IPS-11a (cell line): ENCODE data around the gene OR14I1.

Experiments
- H3K4me3 ChIP-seq: one replicate; pipeline ENCODE4 v1.5.1; 2013; ENCODE audit warnings: low read depth, low read length, control low read depth

The OR14I1 gene

DNA sequence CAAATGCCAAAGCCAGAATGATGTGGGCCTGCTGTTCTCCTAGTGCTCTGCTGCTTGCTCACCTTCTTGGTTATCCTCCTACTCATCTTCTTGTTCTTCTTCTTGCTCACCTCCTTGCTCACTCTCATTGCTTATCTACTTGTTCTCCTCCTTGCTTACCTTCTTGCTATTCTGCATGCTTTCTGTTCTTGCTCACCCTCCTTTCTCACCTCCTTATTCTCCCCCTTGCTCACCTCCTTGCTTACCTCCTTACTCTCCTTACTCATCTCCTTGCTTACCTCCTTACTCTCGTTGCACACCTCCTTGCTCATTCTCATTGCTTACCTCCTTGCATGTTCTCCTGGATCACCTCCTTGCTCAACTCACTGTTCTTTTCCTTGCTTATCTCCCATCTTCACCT, at the start of gene OR14I1:
TSS of gene OR14I1 (minus strand) at position 53 of the 400 bp plus-strand sequence.
- no peak within 1 kb of the TSS for H3K4me3 ChIP-seq

DNA sequence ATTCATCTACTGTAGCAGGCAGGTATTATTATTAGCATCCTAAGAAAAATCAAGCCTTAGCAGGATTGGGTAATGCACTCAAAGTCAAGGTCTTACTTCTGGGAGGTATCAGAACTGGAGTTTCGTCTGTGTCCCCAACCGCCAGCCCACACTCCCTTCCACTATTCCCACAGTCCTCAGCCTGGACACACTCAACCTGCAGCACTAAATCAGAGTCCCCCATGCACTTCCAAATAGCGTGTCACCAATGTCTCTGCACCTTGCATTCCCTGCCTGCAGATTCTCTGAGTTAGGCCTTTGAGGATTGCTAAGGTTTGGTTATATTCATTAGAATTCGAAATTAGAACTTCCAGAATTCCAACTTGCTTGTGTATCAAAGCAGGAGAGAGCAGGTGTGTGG, 49.1 kb upstream of the OR14I1 start:
- H3K4me3 ChIP-seq, result no peak overlapping the region

DNA sequence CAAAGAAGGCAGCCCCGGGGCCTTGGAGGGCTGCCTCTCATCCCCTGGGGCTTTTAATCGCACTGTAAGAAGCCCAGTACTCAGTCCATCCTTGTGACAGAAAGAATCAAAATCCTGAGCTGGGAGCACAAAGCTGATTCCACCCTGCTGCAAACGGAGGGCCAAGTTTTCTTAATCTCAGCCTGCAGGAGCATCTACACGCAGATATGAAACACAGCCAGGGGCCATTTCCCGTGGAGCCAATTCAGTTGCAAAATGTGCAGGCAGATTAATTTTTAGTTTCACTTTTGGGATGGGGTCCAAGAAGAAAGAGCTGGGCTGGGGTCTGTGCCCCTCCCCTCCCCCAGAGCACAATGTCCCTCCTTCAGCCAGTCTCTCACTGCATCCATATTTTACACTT, 48.6 kb upstream of the OR14I1 start:
- H3K4me3 ChIP-seq, result no peak overlapping the region

DNA sequence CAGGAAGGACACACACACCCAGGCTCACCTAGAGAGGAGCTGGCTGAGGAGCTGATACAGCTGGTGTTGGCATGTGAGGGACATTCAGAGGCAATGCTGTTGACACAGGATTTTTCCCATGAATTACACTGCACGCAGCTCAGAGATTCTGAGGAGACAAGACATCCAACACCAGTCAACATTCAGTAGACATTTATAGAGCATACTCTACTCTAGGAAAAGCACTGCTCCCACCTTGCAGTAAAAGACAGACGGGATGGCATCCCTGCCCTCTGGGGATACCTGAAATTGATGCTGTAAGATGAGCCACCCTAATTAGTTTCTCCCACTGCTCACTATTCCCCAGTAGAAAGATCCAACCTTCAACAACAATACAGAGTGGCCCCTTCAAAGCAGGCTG, 47.9 kb upstream of the OR14I1 start:
- H3K4me3 ChIP-seq, result no peak overlapping the region

DNA sequence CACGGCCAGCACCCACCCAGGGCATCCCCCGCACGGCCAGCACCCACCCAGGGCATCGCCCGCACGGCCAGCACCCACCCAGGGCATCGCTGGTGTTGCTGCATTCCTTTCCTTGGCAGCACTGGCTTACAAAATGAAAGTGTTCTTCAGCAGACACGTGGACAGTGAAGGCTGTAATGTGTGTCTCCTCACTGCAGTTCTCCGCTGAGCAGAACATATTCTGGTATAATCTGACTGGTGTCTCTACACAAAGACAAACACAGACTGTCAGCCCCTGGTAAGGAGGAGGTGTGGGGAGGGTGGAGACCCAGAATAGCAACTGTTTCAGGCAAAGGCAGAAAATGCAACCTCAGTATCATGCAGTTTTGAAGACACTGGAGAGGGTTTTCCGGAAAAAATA, 45.6 kb upstream of the OR14I1 start:
- no peak overlapping the region for H3K4me3 ChIP-seq

DNA sequence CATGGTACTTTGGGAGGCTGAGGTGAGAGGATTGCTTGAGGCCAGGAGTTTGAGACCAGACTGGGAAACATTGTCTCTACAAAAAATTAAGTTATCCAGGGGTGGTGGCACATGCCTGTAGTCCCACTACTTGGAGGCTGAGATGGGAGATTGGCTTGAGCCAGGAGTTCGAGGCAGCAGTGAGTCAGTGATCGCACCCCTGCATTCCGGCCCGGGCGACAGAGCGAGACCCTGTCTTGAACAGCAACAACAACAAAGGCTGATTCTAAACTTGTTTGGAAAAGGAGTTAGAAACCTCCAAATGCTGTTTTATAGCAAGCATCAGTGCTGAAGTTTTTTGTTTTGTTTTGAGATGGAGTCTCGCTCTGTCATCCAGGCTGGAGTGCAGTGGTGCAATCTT, 38.3 kb upstream of the OR14I1 start:
- H3K4me3 ChIP-seq, result no peak overlapping the region

DNA sequence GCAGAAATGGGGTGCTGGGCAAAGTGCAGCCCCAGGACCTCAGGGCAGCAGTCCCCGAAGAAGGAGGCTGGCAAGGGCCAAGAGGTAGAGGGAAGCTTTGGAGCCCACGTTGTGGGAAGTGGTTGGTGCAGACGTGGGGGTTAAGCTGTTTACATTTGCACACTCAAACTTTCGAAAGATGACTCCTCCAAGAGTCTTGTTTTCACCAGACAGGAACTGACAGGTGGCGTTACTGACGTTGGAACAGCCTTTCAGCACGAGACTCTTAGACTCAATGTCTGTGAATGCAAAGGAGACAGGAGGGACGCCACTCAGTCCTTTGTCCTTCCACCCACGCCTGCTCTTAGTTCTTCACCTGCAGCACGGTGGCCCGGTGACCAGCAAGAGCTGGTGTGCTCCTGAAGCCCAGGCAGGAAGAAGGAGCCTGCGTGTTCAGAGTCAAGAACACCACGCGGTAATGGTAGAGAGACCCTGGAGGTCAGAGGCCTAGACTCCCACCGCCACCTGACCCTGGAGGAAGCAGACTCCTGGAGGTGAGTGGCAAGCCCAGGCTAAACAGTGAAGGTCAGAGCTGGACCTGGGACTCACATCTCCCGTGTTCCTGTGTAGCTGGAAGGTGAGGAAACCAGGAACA, 37.1 kb upstream of the OR14I1 start:
- no peak overlapping the region for H3K4me3 ChIP-seq

DNA sequence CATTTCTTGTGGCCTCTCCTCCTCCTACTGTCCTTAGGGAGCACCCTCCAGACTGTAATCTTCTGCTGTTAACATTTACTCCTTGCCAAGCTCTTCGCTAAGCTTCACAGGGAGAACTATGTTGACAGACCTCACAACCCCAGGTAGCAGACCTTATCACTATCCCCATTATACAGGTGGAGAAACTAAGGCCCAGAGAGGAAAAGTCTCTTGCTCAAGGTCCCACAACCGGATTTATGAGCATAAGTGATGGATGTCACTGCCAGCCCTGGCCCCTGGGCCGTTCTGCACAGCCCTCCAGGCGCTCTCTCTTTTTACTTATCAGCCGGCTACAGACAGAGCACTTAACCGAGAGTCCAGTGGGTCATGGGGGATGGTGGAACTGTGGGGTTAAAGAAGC, 34.9 kb upstream of the OR14I1 start:
- no peak overlapping the region for H3K4me3 ChIP-seq

DNA sequence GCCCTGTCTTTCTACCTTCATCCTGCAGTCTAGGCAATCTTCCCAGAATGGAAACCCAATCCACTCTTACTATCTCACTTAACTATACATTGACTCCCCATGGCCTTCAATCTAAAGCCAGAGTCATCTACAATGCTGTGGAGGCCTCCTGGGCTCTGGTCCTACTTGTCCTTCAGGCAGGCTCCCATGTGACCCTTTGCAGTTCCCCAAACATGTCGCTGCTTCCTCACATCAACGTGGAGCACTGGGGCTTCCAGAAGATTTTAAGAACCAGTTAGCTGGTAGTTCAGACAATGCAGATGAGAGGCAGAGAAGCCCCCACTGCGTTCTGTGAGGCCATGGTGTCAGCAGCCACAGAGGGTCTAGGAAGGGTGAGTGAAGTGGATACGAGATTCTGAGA, 34.4 kb upstream of the OR14I1 start:
- H3K4me3 ChIP-seq, result no peak overlapping the region

DNA sequence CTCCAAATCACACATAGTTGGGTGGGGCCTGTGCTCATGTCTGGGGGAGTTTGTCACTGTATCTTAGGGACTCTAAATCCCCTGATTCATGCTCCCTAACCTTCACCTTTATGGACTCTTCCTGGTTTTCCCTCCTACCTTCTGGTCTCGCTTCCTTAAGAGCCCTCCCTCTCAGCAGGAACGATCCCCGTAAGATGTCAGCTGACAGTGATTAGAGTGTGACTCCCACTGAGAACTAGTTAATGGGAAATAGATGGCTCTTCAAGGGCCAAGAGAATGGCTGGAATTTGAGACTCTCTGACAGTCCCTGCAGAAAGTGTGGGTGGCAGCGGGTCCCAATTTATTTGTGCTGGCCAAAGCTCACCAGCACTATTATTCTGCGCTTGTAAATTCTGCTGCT, 31.0 kb upstream of the OR14I1 start:
- H3K4me3 ChIP-seq, result no peak overlapping the region

DNA sequence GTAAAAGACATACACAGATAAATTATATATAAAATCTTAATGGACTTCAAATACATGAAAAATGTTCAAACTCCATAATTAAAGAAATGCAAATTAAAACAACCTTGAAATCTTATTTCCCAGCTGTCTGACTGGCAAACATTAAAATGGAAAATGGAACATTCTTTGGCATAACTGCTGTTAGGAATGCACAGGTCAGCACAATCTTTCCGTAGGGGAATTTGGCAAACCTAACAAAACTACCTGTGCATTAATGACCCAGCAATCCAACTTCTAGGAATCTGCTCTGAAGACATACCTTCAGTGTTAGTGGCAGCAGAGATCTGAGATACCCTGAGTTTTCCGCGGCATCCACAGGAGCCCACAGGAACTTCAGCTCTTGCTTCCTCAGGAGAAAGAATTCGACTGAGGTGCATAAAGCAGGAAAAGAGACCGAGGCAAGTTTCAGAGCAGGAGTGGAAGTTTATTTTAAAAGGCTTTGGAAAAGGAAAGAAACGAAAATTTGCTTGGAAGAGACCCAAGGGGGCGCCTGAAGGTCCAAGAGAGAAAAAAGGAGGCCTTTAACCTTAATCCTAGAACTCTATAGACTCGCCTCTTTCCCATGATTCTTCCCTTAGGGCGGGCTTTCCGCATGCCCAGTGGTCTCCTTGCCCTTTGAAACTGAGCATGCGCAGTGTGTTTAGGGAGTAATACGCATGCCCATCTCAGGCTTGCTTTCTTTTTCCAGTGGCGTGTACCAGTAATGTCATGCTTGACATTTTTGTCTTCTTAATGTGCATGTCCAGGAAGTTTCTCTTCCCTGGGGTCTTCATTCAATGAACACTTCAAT, 28.2 kb upstream of the OR14I1 start:
- H3K4me3 ChIP-seq, result no peak overlapping the region

DNA sequence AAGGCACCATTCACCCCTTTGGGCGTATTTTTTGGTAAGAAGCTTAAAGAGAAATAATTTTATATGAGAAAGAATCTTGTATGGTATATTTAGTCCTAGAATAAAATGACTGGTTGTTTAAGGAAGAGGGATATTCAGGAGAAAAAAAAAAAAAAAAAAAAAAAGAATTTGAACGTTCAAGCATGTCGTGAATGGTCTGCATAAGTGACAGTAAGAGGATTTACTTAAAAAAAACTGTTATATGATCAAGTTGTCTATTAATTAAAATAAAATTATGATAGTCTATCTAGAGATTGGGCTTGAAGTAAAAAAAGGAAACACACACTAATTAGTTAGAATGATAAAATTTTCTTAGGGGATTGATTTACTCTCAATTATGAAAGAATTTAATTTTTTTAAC, 11.7 kb upstream of the OR14I1 start:
- no peak overlapping the region for H3K4me3 ChIP-seq

DNA sequence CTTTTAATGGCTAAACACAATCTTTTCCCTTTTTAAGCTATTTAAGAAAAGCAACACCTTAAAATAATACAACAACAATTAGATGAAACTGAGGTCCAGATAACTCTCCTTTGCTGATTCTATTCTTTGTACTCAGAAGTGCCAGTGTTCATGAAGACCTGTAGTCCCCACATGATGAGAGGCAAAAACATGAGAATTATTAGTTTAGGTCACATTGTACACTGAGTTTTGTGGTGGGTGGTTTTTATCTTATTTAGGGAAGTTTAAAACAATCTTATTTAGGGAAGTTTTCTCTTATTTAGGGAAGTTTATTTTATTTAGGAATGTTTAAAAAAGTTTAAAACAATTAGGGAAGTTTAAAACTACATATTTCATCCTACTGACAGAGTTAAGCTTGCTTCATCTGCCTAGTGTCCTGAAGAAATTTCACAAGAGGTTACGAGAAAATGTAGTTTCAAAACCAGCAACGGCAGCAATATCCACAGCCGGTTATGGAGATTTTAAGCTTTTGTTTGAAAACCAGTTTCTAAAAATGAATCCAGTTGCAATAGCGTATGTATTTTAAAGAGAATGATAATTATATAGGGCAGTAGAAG, 7.8 kb upstream of the OR14I1 start:
- no peak overlapping the region for H3K4me3 ChIP-seq

DNA sequence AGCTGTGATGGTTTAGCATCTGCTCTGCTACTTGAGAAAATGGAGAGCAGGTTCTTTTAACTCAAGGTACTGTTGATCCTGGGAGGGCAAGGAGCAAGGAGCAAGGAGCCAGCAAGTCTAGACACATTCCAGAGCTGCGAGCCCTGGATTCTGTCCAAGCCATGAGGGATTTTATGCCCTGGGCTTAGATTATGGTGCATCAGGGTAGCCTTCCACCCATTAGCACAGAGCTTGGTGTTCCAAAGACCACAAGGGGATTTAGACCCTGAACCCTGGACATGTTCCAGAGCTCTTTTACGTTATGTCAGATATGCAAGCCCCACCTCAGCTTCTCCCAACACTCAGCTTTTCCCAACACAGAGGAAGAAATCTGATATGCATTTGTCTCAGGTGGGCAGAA, 2.0 kb upstream of the OR14I1 start:
- no peak overlapping the region for H3K4me3 ChIP-seq

DNA sequence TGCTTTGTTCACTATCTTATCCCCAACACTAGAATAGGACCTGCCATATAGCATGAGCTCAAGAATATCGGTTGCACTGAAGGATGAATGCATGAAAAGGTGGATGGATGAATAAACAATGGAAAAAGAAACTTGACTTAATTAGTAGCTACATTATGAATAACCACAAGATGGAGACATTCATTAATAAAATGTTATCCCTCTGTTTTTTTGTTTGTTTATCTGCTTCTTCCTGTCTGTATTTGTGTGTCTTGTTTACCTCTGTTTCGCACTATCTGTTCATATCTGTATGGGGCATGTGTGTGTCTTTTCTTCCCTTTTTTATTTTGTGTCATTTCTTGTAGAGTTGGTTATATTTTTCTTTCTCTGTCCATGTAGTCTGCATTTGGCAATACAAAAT, 1.1 kb upstream of the OR14I1 start:
- H3K4me3 ChIP-seq, result no peak overlapping the region

DNA sequence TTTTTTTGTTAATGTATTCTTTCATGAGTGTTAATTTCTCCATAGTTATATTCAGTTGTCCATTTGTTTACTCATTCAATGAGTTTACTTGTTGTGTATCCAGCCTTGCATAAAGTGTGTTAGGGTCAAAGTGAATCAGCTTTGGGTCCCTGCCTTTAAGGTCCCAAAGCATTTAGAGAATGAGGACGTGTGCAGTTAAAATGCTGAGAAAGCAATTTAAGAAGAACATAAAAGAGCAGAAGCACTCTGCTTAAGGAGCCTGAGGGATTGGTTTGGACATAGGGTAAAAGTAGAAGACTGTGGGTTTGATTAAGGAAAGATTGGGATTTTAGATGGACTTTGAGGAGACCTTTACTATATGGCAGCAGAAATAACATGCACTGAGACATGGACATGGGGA, 3.5 kb downstream of the OR14I1 start:
- no peak overlapping the region for H3K4me3 ChIP-seq

DNA sequence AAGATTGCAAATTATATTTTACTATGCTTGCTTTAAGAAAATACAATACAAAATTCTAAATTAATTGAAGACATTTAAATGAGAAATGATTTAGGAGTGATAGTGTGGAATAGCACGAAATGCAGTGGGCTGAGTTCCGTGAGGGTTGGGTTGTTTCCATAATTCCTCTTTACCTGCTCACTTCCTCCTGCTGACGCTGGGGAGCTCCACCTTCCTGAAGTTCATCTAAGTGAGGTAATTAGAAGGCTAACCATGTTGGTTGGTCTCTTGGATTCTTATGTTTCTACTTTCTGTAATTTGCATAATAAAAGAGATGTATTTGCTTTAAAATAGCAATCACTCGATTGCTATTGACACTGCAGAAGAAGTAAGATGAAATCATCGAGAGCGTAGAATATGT, 4.7 kb downstream of the OR14I1 start:
- H3K4me3 ChIP-seq, result no peak overlapping the region

DNA sequence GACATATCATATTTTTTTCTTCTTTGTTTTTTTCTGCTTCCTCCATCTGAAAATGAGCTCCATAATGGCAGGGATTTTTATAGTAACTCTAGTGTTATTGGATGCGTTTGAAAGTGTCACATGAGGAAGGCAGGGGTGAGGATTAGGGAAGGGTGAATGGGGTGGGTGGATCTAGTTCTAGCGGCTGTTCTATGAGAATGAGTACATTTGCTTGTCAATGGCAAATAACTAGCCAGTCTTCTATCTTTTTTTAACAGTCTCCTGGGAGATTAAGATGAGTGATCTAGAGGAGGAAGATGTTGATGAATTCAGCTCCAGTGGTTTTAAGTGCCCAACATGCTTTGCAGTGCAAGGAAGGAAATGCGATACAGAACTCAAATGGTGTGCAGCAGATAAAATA, 5.8 kb downstream of the OR14I1 start:
- no peak overlapping the region for H3K4me3 ChIP-seq

DNA sequence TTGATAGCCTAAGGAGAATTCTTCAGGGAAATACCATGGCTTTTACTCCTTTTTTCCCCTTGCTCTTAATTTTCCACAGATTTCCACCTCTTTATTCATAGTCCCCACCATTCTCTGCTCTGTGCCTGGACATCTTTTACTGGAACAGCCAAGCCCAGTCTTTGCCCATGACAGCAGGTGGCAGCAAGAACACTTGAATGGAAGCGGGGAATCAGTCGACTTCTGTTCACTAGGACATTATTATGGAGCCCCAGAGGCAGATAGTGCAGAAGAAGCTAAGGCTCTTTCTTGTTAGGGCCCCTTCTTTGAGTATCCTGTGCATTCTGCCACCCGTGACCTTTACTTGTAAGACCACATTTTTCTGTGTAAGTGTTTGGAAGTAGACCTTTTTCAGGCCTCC, 6.3 kb downstream of the OR14I1 start:
- H3K4me3 ChIP-seq, result no peak overlapping the region

DNA sequence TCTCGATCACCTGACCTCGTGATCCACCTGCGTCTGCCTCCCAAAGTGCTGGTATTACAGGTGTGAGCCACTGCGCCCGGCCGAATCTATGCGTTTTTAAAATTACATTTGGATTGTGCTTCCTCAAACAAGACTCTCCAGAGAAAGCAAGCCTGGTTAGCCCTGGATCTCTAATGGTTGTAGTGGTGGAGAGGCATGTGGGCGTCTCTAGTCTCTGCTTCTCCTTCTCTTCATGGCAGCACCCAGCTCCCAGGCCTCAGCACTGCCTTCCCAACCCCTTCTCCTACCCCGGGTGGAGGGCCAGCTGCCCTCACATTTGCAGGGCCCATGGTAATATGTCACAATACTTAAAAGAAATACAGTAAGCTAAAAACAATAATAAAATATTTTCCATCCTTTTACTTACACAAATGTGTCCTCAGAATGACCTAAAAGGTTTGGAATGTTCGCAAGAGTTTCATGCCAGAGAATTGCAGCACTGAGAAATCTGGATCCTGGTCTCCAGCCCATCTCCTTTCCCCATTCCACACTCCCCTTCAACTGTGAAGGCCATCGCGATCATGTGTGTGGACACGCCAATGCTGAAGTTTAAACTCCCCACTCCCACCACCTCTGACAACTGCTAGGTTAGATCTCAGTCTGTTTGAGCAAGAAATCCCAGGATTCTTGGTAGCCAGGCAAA, 7.0 kb downstream of the OR14I1 start:
- no peak overlapping the region for H3K4me3 ChIP-seq

DNA sequence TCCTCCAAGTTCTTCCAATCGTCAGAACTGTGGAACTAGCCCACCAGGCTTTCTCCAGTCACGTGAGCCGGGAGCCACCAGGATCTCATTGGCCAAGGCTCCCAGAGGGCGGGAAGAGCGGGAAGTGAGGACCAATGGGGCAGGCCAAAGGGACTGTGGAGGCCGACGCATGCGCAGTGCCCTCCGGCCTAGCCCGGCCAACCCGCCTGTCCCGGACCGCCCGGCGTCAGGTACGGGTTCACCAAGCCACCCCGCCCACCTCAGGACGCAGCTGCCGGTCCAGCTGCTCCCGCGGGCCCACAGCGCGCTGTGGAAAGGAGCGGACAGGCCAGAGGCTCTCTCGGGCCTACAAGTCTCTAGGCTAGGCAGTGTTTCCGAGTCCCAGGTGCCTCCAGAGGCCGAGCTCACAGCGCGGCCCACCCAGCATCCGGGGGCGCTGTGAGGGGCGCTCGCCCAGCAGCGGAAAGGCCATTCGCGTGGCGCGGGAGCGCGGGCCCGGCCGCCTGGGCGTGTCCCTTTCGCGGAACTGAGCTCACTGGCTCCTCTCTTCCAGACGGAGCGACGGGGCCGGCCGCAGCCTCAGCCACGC, 10.9 kb downstream of the OR14I1 start:
- H3K4me3 ChIP-seq, result no peak overlapping the region
